Measurements from ENCODE around the gene ALDH4A1.

DNA sequence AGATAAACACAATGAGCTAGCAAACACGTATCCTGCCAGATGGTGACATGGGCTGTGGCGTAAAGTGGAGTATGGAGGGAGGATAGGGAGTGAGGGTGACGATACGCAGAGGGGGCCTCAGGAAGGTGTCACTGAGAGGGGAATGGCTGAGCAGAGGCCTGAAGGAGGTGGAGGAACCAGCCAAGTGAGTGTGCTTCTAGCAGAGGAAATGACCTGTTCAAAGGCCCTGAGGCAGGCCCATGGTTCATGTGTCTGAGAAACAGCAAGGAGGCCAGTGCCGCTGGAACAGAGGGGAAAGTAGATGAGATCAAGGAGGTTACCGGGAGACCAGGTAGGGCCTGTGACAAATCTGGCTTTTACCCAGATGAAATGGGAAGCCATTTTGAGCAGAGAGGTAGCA, 78.9 kb downstream of the ALDH4A1 start:
- TF ChIP-seq CTCF (IDR thresholded peaks at IDR 0.05) (no peak), POLR2A (IDR thresholded peaks at IDR 0.05) (no peak)

All from adrenal gland (tissue), 5 donors.